MM.1S (cell line): ENCODE results near the gene DYNC2H1.

Experiments
- EZH2 ChIP-seq: fragments of 300-600 bp; sonication (generic); optimal IDR thresholded peaks from 2 replicates; pipeline ENCODE3; 2017; ENCODE audit warnings: low read depth, mild to moderate bottlenecking, antibody characterized with exemption, low read length, mixed read lengths
- EZH2phosphoT487 ChIP-seq: fragments of 300-600 bp; sonication (generic); IDR thresholded peaks from 2 replicates; pipeline ENCODE4 v1.6.1; 2018; ENCODE audit warnings: antibody characterized with exemption, low read length
- TF ChIP-seq, protein P1 (sequence below): fragments of 300-600 bp; sonication (generic); IDR thresholded peaks from 2 replicates; pipeline ENCODE4 v1.5.1; 2016; ENCODE audit warnings: antibody characterized with exemption, low read length, mixed read lengths

GRCh38 chr11:103359216-103359615 lies 250.0 kb downstream of the DYNC2H1 start:
- TF ChIP-seq EZH2 (no peak), EZH2phosphoT487 (no peak)
- TF ChIP-seq, protein P1, sequence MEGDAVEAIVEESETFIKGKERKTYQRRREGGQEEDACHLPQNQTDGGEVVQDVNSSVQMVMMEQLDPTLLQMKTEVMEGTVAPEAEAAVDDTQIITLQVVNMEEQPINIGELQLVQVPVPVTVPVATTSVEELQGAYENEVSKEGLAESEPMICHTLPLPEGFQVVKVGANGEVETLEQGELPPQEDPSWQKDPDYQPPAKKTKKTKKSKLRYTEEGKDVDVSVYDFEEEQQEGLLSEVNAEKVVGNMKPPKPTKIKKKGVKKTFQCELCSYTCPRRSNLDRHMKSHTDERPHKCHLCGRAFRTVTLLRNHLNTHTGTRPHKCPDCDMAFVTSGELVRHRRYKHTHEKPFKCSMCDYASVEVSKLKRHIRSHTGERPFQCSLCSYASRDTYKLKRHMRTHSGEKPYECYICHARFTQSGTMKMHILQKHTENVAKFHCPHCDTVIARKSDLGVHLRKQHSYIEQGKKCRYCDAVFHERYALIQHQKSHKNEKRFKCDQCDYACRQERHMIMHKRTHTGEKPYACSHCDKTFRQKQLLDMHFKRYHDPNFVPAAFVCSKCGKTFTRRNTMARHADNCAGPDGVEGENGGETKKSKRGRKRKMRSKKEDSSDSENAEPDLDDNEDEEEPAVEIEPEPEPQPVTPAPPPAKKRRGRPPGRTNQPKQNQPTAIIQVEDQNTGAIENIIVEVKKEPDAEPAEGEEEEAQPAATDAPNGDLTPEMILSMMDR, result no peak
